ENCODE measurements around the gene NFATC3.
"Not testable (repeated sequence)": the region's sequence is repeated elsewhere in the genome, so short reads cannot be mapped to it uniquely, and the experiment has no call there.

The NFATC3 gene

GRCh38 chr16:68090130-68090529 is 5.0 kb downstream of the NFATC3 start:
- DNase-seq: no peak

GRCh38 chr16:68090533-68090932 is 5.4 kb downstream of the NFATC3 start:
- no peak for DNase-seq

GRCh38 chr16:68091380-68092261 is 6.5 kb downstream of the NFATC3 start:
- no peak for DNase-seq

GRCh38 chr16:68092275-68092674 is 7.1 kb downstream of the NFATC3 start:
- DNase-seq: not testable (repeated sequence)

- DNase-seq: peak in 1 of 2 experiments; percentile 27
Observed at GRCh38 chr16:68093816-68094613, 8.8 kb downstream of the NFATC3 start.

GRCh38 chr16:68094614-68094934 is 9.4 kb downstream of the NFATC3 start:
- DNase-seq: no peak

- DNase-seq: no peak
Observed at GRCh38 chr16:68096491-68096890, 11.3 kb downstream of the NFATC3 start.

GRCh38 chr16:68097088-68097487 is 11.9 kb downstream of the NFATC3 start:
- no peak for DNase-seq

GRCh38 chr16:68097895-68098294 is 12.7 kb downstream of the NFATC3 start:
- no peak for DNase-seq

GRCh38 chr16:68100488-68100887 is 15.3 kb downstream of the NFATC3 start:
- DNase-seq: no peak

- DNase-seq: no peak
Observed at GRCh38 chr16:68105611-68106010, 20.4 kb downstream of the NFATC3 start.

- not testable (repeated sequence) for DNase-seq
Observed at GRCh38 chr16:68107230-68107928, 22.2 kb downstream of the NFATC3 start.

- not testable (repeated sequence) for DNase-seq
Observed at GRCh38 chr16:68109156-68109555, 24.0 kb downstream of the NFATC3 start.

GRCh38 chr16:68110611-68111010 is 25.4 kb downstream of the NFATC3 start:
- DNase-seq: not testable (repeated sequence)

GRCh38 chr16:68111379-68111778 is 26.2 kb downstream of the NFATC3 start:
- DNase-seq: no peak

- no peak for DNase-seq
Observed at GRCh38 chr16:68113059-68113761, 28.0 kb downstream of the NFATC3 start.

GRCh38 chr16:68113765-68114240 is 28.6 kb downstream of the NFATC3 start:
- DNase-seq: no peak

GRCh38 chr16:68114939-68115338 is 29.8 kb downstream of the NFATC3 start:
- not testable (repeated sequence) for DNase-seq

- DNase-seq: no peak
Observed at GRCh38 chr16:68115851-68116250, 30.7 kb downstream of the NFATC3 start.

GRCh38 chr16:68116256-68116867 is 31.2 kb downstream of the NFATC3 start:
- peak in 1 of 2 experiments; percentile 12 for DNase-seq

GRCh38 chr16:68117884-68118283 is 32.7 kb downstream of the NFATC3 start:
- DNase-seq: no peak

- DNase-seq: not testable (repeated sequence)
Observed at GRCh38 chr16:68118954-68119353, 33.8 kb downstream of the NFATC3 start.

Measured in NCI-H524 (cell line).